Stomach (tissue), 9 donors: ENCODE measurements around the gene PTGES. TPM values are rescaled to one million over a fixed set of nuclear protein-coding genes. Genes with fewer than 3 reads are reported as not detected.
A peak's percentile ranks its signal among the peaks of the same experiment; 100 is the strongest.

Experiments
- DNase-seq, 2 donors: peaks; one replicate each; pipeline versions ENCODE4 v3.0.0 to v3.0.0-alpha.2; 2013 to 2019
- H3K27ac ChIP-seq, 5 donors: fragments of 200-600 bp in 4 of 5; sonication (generic) in 4 of 5; one replicate each; pipeline ENCODE4 v1.5.1; 2013 to 2019; ENCODE audit warnings: mild to moderate bottlenecking in 1 of 5, moderate library complexity in 1 of 5
- H3K27me3 ChIP-seq, 3 donors: fragments of 200-600 bp; sonication (generic); one replicate each; pipeline ENCODE4 v1.5.1; 2017 to 2019; ENCODE audit warnings: mixed run types in 1 of 3
- H3K36me3 ChIP-seq, 4 donors: fragments of 200-600 bp; sonication (generic); 1 replicate in 3 of 4; 2 replicates in 1 of 4; pipeline ENCODE4 v1.5.1; 2016 to 2019
- H3K4me1 ChIP-seq, 4 donors: fragments of 200-600 bp; sonication (generic); one replicate each; pipeline ENCODE4 v1.5.1; 2016 to 2019
- H3K4me3 ChIP-seq, 4 donors: fragments of 200-600 bp; sonication (generic) in 3 of 4; one replicate each; pipeline ENCODE4 v1.5.1; 2016 to 2019; ENCODE audit warnings: mild to moderate bottlenecking in 1 of 4
- H3K9me3 ChIP-seq, 4 donors: fragments of 200-600 bp; sonication (generic); one replicate each; pipeline ENCODE4 v1.5.1; 2016 to 2019
- CTCF ChIP-seq, 7 experiments: fragments of 450-650 bp in 4 of 7; fragments of 200-600 bp in 3 of 7; sonication (generic) in 3 of 7; IDR thresholded peaks; one replicate each; pipeline ENCODE4 v1.5.1; 2016 to 2019; ENCODE audit warnings: antibody characterized with exemption in 7 of 7, control low read depth in 2 of 7, mild to moderate bottlenecking in 1 of 7
- EP300 ChIP-seq: sonication (generic); formaldehyde crosslinking; IDR thresholded peaks from one replicate; pipeline ENCODE4 v1.6.1; 2017; ENCODE audit warnings: antibody characterized with exemption
- POLR2A ChIP-seq, 4 donors: fragments of 450-650 bp; IDR thresholded peaks; one replicate each; pipeline ENCODE4 v1.6.1; 2016; ENCODE audit warnings: antibody characterized with exemption in 4 of 4, control low read depth in 2 of 4, mild to moderate bottlenecking in 1 of 4, moderate library complexity in 1 of 4
- POLR2AphosphoS5 ChIP-seq, 3 donors: sonication (generic); formaldehyde crosslinking; IDR thresholded peaks; one replicate each; pipeline ENCODE4 v1.6.1; 2016; ENCODE audit warnings: antibody characterized with exemption in 3 of 3
- WGBS, 5 donors: extraction: QIAGEN DNeasy Blood & Tissue Kit in 3 of 5; methylation state at CpG; one replicate each; pipeline versions ENCODE4 v1.1.5 to v1.1.7; 2013 to 2018; 5-methylcytosine and 5-hydroxymethylcytosine counted together
- intact Hi-C: fragments of 100-400 bp; cut with DNase I; formaldehyde crosslinking; loops from one replicate; pipeline ENCODE4 v1.15.1; 2023; ENCODE audit warnings: low total_unique reads
- polyA plus RNA-seq, 3 donors: library from polyadenylated mRNA; stranded (reverse); fragments of 200-250 nt; gene quantifications; one replicate each; pipeline ENCODE4 v1.2.3, GENCODE V29; 2013
- total RNA-seq, 5 donors: library from RNA; depleted of rRNA; stranded (reverse); fragments of >200 nt; gene quantifications; one replicate each; pipeline versions ENCODE4 v1.1.0 to v1.2.3, GENCODE V29; 2014 to 2016
- donor health status: healthy with polysubstance abuse.
- donor health status: Bipolar disorder and iron deficiency.
- donor health status: healthy.

The PTGES gene
- total and polyA plus RNA-seq, 8 donors = 0.58 to 15.3 (median 3.6) TPM; not detected in 1

- Histone ChIP-seq H3K27ac (peak overlapping the region in 4 of 5 donors; percentile 50 to 72 (median 60)), H3K36me3 (no peaks in the 10 kb centered on the region)
- intact Hi-C loops = no loop called here
Measured at GRCh38 chr9:129713402-129713679, 39.5 kb downstream of the PTGES start.

GRCh38 chr9:129712634-129713401 lies 40.0 kb downstream of the PTGES start:
- H3K27ac ChIP-seq = peak overlapping the region in 4 of 5 donors; percentile 50 to 72 (median 60)
- intact Hi-C loops = no loop called here
- no peak overlapping the region for H3K4me3 ChIP-seq

More at GRCh38 chr9:129713402-129713679, 39.5 kb downstream of the PTGES start:
- Histone ChIP-seq H3K4me1 (peaks cover 8 to 23% (median 13%) of the 10 kb centered on the region in 4 donors), H3K4me3 (no peak overlapping the region), H3K27me3 (peaks cover 0 to 9% (median 0%) of the 10 kb centered on the region in 3 donors), H3K9me3 (no peaks in the 10 kb centered on the region)
- 84 to 91% (median 88%) methylated on average over 10 of the region's 10 CpGs for WGBS, 5 donors
- peak in 1 of 2 donors; percentile 1 for DNase-seq
- TF ChIP-seq CTCF (IDR thresholded peaks at IDR 0.05) (no peak), EP300 (no peak), POLR2A (IDR thresholded peaks at IDR 0.05) (no peak), POLR2AphosphoS5 (IDR thresholded peaks at IDR 0.05) (no peak)

GRCh38 chr9:129710169-129710453 lies 42.7 kb downstream of the PTGES start:
- Histone ChIP-seq H3K27me3 (peaks cover 0 to 9% (median 0%) of the 10 kb centered on the region in 3 donors), H3K27ac (no peak overlapping the region), H3K4me1 (peaks cover 8 to 23% (median 13%) of the 10 kb centered on the region in 4 donors), H3K36me3 (no peaks in the 10 kb centered on the region), H3K9me3 (no peaks in the 10 kb centered on the region), H3K4me3 (no peak overlapping the region)
- TF ChIP-seq POLR2A (IDR thresholded peaks at IDR 0.05) (no peak), POLR2AphosphoS5 (IDR thresholded peaks at IDR 0.05) (no peak), CTCF (IDR thresholded peaks at IDR 0.05) (no peak), EP300 (no peak)
- 88 to 98% (median 93%) methylated on average over 3 of the region's 3 CpGs for whole genome bisulfite sequencing, 5 donors
- intact Hi-C loops = no loop called here
- DNase-seq = no peak

More at GRCh38 chr9:129712634-129713401, 40.0 kb downstream of the PTGES start:
- H3K9me3 ChIP-seq = no peaks in the 10 kb centered on the region
- peaks cover 0 to 9% (median 0%) of the 10 kb centered on the region in 3 donors for H3K27me3 ChIP-seq
- DNase-seq = peak in 1 of 2 donors; percentile 30
- H3K36me3 ChIP-seq = no peaks in the 10 kb centered on the region
- peaks cover 8 to 23% (median 13%) of the 10 kb centered on the region in 4 donors for H3K4me1 ChIP-seq
- TF ChIP-seq POLR2A (IDR thresholded peaks at IDR 0.05) (no peak), POLR2AphosphoS5 (IDR thresholded peaks at IDR 0.05) (peak in 1 of 3 donors; percentile 10)
- 35 to 56% (median 48%) methylated on average over 18 to 26 of the region's 26 CpGs for WGBS, 5 donors

GRCh38 chr9:129709438-129710168 lies 43.2 kb downstream of the PTGES start:
- H3K9me3 ChIP-seq = no peaks in the 10 kb centered on the region
- TF ChIP-seq POLR2AphosphoS5 (IDR thresholded peaks at IDR 0.05) = no peak
- no peak for TF ChIP-seq EP300
- no peak for TF ChIP-seq POLR2A (IDR thresholded peaks at IDR 0.05)
- TF ChIP-seq CTCF (IDR thresholded peaks at IDR 0.05) = no peak
- WGBS, 5 donors = 78 to 92% (median 87%) methylated on average over 16 to 17 of the region's 17 CpGs
- H3K4me3 ChIP-seq = no peak overlapping the region
- H3K36me3 ChIP-seq = no peaks in the 10 kb centered on the region
- peaks cover 0 to 9% (median 0%) of the 10 kb centered on the region in 3 donors for H3K27me3 ChIP-seq
- intact Hi-C loops = no loop called here
- H3K4me1 ChIP-seq = peaks cover 8 to 22% (median 15%) of the 10 kb centered on the region in 4 donors
- DNase-seq = no peak
- H3K27ac ChIP-seq = no peak overlapping the region
